Cardiac septum (tissue), 1 donor: Measurements from ENCODE around the gene NRIP1. TPM values are rescaled to one million over a fixed set of nuclear protein-coding genes. Genes with fewer than 3 reads are reported as not detected.
"Not testable (repeated sequence)": the region's sequence is repeated elsewhere in the genome, so short reads cannot be mapped to it uniquely, and the experiment has no call there.

Experiments used
- DNase-seq: peaks from one replicate; pipeline ENCODE4 v3.0.0-alpha.2; 2020; ENCODE audit warnings: low spot score
- intact Hi-C: fragments of 100-400 bp; cut with DNase I; formaldehyde crosslinking; loops from one replicate; pipeline ENCODE4 v1.14.0; 2022
- total RNA-seq: library from RNA; stranded (reverse); fragmentation: NEBNext Ultra II Directional; extraction: Animal tissue kit (Norgen Biotek cat#: 25700); gene quantifications from one replicate; pipeline ENCODE4 v1.2.1, GENCODE V29; 2021
- donor health status: DM: no; HTN: no; CAD: no.

Gene NRIP1
- total RNA-seq, 1 donor from 2014 or later = 16.7 TPM

- DNase-seq = no peak
- intact Hi-C loops = no loop called here
Observed at GRCh38 chr21:15050568-15051377, 14.0 kb downstream of the NRIP1 start.

- intact Hi-C loops = no loop called here
- DNase-seq = no peak
Observed at GRCh38 chr21:15045017-15045416, 19.8 kb downstream of the NRIP1 start.

- intact Hi-C loops = no loop called here
Observed at GRCh38 chr21:15042531-15042930, 22.3 kb downstream of the NRIP1 start.

DNA sequence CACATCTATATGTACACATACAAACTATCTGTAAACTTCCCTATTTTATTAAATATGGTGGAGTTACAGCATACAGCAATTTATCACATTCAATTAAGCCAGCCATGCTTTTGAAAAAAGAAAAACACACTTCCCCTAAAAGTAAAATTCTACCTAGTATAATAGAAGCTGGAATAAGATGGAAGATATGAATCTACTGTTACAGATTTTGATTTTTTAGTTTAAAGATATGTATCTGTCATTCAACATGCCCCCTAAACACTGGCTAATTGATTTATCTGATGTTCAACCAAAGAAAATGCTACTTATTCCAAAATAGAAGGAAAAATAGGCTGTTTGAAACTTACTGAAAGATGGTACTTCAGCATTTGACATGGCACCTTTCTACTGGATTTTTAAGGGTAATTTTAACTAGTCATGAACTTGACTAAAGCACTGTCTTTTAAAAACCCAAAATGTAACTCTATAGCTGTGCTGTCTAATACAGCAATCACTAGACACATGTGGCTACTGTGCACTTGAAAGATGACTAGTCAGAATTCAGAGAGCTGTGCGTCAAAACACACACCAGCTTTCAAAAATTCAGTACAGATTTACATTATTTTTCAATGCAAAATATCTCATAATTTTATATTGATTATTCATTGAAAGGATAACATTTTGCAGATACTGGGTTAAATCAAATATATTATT, 25.0 kb downstream of the NRIP1 start:
- intact Hi-C loops = no loop called here
- DNase-seq = no peak

More at GRCh38 chr21:15042531-15042930, 22.3 kb downstream of the NRIP1 start:
- DNase-seq = no peak

DNA sequence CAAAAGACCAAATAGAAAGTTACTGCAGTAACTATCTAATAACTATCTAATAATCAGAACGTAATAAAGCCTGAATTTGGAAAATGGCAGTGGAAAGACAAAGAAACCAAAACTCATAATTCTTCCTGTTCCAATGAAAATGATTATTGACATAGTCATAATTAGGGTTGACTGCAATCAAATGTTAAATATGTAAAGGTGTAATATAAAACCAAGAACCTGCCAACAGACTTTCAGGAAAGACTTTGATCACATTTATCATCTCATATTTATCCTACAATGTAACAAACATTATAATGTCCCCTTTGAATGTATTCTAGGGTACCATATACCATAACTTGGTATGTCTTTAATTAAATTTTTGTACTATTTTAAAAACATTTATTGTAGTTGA, 26.9 kb downstream of the NRIP1 start:
- no peak for DNase-seq
- intact Hi-C loops = no loop called here

- intact Hi-C loops = no loop called here
- no peak for DNase-seq
Observed at GRCh38 chr21:15037095-15037899, 27.5 kb downstream of the NRIP1 start.

- DNase-seq = no peak
- intact Hi-C loops = no loop called here
Observed at GRCh38 chr21:15036189-15036588, 28.6 kb downstream of the NRIP1 start.

DNA sequence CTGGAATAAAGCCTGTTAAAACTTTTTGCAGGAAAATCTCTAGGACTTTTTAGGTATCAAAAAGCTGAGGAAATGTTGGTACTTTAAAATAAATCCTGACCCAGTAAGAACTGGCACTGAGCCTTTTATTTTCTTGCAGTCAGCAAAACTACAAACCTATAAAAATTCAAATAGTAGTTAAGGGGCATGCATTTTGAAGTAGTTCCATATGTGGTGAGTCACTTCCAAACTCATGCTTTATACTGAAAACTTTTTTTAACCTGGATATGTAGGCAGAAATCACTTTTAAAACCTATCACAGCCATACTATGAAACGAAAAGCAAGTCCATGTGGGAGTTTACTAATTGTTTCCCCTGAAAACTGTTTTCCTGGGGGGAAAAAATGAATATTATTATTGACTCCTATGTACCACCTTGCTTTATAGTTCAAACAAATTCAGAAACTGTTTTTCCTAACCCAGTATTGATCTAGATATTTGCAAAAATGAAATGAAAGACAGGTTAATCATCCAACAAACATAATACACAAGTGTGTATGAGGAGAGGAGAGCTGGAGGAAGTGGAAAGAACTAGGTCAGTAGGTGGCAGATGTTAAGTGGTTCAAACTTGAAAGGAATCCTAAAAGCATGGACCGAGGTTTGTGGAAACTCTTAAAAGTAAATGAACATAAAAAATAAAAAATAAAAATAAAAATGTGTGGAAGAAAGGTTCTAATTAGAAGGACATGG, 30.5 kb downstream of the NRIP1 start:
- intact Hi-C loops = no loop called here
- DNase-seq = no peak

- no peak for DNase-seq
- intact Hi-C loops = no loop called here
Observed at GRCh38 chr21:15031790-15032357, 32.9 kb downstream of the NRIP1 start.

DNA sequence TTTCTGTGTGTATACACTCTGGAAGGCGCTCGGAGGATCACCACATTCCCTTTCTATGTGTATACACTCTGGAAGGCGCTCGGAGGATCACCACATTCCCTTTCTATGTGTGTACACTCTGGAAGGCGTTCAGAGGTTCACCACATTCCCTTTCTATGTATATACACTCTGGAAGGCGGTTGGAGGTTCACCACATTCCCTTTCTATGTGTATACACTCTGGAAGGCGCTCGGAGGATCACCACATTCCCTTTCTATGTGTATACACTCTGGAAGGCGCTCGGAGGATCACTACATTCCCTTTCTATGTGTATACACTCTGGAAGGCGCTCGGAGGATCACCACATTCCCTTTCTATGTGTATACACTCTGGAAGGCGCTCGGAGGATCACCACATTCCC, 33.4 kb downstream of the NRIP1 start:
- intact Hi-C loops, DNase-seq: not testable (repeated sequence)

- intact Hi-C loops, DNase-seq: not testable (repeated sequence)
Observed at GRCh38 chr21:15030861-15031260, 33.9 kb downstream of the NRIP1 start.

GRCh38 chr21:15029077-15029476, 35.7 kb downstream of the NRIP1 start:
- intact Hi-C loops = no loop called here
- DNase-seq = no peak

GRCh38 chr21:15028186-15028585, 36.6 kb downstream of the NRIP1 start:
- no peak for DNase-seq
- intact Hi-C loops = no loop called here

GRCh38 chr21:15027056-15027455, 37.7 kb downstream of the NRIP1 start:
- no peak for DNase-seq
- intact Hi-C loops = no loop called here

- no peak for DNase-seq
- intact Hi-C loops = no loop called here
Observed at GRCh38 chr21:15026370-15026769, 38.4 kb downstream of the NRIP1 start.

DNA sequence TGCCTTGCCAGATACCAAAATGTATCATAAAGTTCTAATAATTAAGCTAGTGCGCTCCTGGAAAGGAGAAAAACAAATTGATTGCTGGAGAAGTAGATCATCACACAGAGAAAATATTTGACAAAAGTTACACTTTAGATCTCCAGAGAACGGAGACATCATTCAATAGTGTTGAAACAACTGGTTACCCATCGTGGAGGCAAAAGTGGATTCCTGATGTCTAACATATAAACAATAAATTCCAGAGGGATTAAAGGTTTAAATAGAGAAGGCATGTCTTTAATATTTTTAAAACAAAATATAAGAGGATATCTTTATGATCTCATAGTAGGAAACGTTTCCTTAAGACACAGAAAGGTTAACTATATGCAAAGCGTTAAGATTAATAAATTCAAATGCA, 41.0 kb downstream of the NRIP1 start:
- intact Hi-C loops = no loop called here
- no peak for DNase-seq

GRCh38 chr21:15022608-15023261, 42.1 kb downstream of the NRIP1 start:
- intact Hi-C loops = no loop called here

DNA sequence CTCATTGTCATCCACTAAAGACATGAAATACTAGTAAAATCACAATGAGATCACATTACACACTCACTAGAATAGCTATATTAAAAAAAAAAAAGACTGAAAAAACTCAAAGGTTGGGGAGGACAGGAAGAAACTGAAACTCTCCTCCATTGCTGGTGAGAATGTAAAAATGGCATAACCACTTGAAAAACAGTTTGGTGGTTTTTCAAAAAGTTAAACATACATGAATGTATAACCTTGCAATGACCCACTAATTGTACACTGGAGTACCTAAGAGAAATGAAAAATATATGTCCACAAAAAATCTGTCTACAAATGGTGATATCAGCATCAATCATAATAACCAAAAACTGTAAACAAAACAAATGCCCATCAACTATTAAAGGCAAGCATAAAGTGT, 44.0 kb downstream of the NRIP1 start:
- DNase-seq = no peak
- intact Hi-C loops = no loop called here

More at GRCh38 chr21:15022608-15023261, 42.1 kb downstream of the NRIP1 start:
- no peak for DNase-seq

GRCh38 chr21:15018382-15018781, 46.4 kb downstream of the NRIP1 start:
- intact Hi-C loops = no loop called here

More at GRCh38 chr21:15018382-15018781, 46.4 kb downstream of the NRIP1 start:
- no peak for DNase-seq
